GDM1 (cell line): ENCODE measurements around the gene TUB.

Experiments
- DNase-seq: peaks from one replicate; lab custom pipeline; 2025; lab: John Stamatoyannopoulos, UW

The TUB gene

DNA sequence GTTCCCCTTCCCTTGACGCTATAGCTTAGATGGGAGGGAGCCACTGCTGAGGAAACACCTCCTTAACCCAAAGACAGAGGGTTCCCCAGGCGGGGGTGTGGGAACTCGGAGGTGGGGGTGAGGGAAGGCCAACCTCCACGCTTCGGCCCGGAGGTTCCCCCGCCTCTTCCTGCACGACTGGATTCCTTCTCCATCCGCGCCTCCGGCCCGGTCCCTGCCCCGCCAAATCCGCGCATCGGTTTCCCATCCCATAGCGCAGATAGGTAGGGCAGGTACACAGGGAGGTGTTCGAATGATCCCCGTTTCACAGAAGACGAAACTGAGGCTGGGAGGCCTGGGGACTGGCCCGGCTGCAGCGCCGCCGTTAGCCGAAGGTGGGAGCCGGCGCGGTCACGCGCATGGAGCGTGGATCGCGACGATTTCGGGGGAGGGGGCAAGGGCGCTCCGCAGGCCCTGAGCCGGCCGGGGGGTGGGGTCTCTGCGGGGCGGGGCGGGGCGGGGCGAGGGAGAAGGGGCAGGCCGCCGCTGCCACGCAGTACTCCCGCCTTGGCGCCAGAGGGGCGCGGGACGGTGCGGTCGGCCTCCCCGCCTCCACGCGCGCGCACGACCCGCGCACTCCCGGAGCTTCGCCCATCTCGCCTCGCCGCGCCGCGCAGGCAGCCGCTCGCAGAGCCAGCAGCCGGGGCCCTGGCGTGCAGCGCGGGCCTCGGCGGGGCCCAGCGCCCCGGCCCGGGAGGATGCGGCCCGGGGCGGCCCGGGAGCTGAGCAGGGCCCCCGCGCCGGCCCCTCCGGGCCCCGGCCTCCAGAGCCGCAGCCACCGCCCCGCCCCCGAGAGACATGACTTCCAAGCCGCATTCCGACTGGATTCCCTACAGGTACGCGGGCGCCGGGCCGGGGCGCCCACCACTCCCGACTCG lies at the start of gene TUB:
TSS of gene TUB (plus strand) at position 538 of the 917 bp plus-strand sequence. CDS start at position 838, 300 bp downstream.
- DNase-seq = no peak

GRCh38 chr11:8031248-8032115 lies 49.5 kb upstream of the TUB start:
- DNase-seq = no peak

DNA sequence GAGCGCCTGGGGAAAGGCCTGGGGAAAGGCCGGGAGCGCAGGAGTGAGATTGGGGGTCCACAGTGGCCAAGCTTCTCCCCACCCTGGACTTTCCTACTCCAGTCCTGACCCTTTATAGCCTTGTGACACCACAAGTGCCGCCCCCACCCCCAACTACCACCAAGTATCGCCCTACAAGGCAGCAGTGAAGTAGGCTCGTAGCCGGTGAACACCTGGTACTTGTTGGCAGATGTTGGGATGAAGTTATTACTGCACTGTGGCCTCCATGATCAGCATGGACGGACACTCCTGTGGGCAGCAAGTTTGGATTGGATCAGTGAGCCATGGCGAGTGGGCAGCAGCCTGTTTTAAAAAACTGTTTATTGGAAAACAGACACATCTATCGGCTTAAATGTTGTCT lies 48.9 kb upstream of the TUB start:
- DNase-seq = no peak

DNA sequence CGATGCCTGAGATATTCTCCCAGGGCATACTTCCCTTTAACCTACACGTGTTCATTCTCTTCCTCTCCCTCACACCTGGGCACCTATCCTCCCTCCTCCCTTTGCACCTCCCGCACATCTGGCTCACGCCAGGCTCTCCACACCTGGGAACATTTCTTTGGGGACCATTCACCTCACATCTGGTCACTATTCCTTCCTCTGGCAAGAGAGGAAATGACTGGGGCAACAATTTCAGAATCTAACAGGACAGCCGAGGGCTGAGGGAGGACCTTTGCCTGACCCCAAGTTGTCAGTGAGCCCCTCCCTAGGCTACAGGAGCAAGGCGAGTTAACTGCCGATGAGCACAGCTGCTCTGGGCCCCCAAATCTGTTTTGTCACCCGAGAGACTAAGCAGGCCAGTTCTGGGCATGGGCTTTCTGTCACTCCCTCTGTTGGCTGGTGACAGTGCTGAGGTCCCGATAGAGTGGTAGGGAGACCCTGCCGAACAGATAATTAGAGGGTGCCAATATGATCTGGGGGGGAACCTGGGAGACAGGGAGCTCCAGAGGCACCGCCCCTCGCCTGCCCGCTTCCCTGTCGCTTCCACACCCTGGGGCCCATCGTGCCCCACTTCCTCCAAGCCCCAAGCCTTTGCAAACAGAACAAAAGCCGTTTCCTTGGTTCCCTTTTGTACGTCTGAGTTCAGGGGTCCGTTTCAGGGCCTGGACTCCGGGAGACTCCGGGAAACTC lies 48.3 kb upstream of the TUB start:
- DNase-seq = no peak

DNA sequence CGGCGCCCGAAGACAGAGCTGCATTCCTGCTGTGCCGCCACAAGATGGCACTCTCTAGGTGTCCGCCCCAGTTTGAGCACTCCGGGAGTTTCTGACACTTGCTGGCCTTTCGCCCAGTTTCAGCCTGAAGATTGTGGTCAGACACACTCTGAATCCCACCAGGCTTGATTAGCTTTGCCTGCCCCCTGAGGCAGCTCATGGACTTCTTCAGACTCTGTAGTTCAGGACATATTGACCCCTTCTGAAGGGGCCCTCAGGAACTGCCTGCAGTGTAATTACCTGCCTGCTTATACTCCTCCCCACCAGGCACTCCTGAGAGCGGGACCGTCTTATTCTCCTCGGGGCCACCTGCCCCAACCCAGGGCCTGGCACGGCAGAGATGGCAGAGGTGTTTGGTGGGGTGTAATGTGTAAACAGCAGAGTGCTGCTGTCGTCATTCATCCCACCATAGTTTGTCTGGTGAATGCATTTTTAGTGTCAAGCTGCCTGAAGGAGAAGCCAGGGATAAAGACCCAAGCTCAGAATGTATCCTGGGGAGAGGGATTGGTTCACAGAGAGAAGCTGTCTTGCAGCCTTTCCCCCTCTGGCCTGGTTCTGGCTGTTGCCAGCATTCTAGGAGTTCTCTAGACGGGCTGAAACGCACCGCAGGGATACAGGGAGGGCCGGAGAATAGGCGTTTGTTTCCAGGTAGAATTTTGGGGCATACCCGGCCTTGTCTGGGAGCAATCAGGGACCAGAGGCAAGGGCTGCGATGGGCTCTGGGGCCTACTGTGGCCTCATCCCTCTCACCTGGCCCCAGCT lies 47.5 kb upstream of the TUB start:
- no peak for DNase-seq

- DNase-seq = no peak
Measured at GRCh38 chr11:8034106-8034585, 46.9 kb upstream of the TUB start.

GRCh38 chr11:8034604-8035190 lies 46.3 kb upstream of the TUB start:
- DNase-seq = no peak

DNA sequence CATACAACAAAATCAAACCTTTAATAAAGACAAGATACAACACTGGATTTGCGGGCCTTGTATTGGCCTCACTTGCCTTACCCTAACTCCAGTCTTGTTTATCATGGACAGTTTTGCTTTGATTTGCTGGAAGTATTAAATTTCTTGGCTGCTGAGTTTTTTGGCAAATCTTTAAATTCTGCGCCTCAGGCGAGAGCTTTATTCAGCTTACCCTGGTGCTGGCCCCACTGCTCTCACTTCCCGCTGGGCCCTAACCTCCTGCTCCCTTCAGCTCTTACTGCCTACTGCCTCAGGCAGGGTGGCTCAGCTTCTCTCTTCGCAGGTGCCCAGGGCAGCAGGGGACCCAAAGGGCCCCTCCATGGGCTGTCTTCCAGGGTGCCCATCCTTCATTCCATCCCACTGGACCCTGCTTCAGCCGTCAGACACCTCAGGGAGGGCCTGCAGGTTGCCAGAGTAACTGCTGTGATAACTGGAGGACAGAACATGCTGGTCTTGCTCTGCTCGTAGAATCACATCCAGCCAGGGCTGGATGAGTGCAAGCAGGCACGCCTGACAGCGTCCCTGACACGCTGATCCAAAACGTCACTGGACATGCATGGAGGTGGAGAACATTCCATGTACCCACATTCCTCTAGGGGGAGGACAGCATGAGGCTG lies 45.7 kb upstream of the TUB start:
- DNase-seq = no peak

GRCh38 chr11:8036002-8036802 lies 44.8 kb upstream of the TUB start:
- no peak for DNase-seq

- no peak for DNase-seq
Measured at GRCh38 chr11:8036986-8037385, 44.0 kb upstream of the TUB start.

DNA sequence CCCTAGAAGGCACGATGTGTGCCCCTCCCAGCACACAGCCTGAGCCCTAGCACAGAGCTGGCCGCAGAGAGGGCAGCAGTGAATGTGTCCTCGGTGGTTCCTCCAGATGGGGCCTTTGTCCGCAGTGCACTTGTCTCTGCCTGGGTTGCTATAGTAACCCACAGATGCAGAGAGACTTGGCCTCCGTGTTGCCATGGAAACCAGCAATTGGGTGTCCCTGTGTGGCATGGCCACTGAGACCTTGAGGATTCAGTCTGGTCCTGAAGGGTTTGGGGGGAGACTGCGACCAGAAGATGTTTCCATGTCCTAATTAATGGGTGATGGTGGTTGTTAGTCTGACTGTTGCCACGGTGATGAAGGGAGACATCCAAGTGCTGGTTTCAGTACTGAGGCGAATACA lies 42.6 kb upstream of the TUB start:
- no peak for DNase-seq

- no peak for DNase-seq
Measured at GRCh38 chr11:8038811-8039529, 42.0 kb upstream of the TUB start.

DNA sequence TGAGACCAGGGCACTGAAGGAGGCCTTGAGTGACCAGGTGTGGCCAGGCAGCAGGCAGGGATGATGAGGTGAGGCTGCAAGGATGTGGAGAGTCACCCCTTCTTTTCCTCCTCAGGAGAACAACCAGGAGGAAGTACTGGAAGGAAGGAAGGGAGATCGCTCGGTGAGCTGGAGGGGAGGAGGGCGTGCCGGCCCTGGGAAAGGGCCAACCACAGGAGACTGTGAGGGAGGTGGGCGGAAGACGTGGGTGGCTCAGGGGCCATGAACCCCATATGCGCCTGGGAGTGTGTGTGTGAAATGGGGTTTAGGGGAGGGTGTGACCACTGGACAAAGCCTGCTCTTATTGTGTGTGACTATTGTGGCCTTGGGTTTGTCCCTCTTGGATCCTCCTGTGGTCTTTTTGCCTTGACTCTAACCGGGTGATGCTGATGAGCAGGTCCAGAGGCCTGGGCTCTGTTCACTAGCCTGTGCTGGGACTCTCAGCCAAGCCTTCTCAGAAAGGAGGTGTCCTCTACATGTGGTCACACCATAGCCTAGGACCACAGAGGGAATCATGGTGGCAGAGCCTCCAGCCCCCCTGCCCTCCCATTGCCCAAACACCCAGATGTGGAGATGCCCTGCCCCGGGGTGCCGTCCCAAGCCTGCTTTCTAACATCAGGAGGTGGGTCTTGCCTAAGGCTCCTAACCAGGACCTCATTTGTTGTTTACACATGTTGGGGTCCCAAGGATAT lies 41.3 kb upstream of the TUB start:
- DNase-seq = no peak

GRCh38 chr11:8040261-8040920 lies 40.6 kb upstream of the TUB start:
- no peak for DNase-seq

DNA sequence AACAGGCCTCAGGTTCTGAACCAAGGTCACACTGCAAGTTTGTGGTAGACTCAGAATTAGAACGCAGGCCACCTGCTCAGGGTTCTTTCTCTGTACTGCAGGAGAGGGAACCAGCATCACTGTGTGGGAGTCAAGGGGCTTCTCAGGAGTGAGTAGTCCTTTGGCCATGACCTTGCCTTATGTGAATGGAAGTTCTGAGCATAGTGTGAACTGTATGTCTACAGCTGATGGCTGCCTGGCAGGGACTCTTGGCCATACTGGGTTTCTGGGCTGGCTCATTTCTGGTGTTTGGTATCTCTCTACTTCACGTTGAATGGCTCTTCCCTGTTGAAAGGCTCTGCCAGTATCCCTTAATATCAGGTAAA lies 40.1 kb upstream of the TUB start:
- no peak for DNase-seq

- DNase-seq = no peak
Measured at GRCh38 chr11:8041576-8041975, 39.4 kb upstream of the TUB start.

GRCh38 chr11:8043756-8044155 lies 37.3 kb upstream of the TUB start:
- no peak for DNase-seq

DNA sequence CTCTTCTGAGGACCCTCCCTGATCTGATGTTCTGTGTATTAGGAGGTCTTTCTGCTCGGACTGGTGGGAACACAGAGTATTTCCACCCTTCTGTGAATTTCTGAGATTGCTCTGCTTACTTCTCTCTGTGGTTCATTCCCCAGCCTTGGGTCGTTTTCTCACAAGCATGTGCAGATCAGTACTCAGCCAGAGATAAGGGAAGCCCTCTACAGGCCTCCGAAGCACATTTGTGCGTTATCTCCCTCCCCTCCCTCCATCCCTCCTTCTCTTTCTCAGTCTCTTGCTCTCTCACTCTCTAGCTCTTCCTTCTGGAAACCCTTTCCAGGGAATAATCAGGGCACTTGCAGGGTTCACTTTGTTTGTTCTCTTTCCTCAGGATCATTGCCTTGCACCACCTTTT lies 35.2 kb upstream of the TUB start:
- DNase-seq = no peak
